ENCODE results near the gene CCPG1.

DNA sequence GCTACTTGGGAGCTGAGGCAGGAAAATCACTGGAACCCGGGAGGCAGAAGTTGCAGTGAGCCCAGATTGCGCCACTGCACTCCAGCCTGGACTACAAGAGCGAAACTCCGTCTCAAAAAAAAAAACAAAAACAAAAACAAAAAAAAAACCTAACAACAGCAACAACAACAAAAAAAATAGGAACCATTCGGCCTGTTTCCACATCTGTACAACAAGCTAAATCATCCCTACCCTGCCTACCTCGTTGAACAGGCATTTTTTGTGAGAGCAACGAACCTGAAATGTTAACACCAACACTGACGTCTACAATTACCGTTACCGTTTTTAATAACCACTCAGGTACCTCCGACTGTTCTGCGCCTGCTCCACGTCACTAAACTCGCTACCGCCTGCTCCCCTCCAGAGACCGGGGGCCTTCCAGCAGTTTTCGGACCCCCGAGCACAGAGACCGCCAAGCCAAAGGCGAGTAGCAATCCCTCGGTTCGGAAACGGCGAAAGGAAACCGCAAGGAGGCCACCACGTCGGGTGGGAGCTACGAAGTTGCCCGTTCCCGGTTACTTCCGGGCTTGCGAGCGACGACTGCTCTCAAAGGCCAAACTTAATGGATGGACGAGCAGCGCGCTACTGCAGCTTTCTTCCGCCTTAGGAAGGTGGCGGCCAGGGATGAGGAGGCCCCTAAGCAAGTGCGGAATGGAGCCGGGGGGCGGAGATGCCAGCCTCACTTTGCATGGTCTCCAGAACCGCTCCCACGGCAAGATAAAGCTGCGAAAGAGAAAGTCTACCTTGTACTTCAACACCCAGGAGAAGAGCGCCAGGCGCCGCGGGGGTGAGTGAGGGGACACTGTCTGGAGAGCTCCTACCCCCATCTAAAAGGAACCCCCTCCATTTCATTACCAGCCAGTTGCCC, 89.3 kb downstream of the CCPG1 start, which contains the start of the genes PIGB and PIGBOS1:
- TF ChIP-seq, protein P1, sequence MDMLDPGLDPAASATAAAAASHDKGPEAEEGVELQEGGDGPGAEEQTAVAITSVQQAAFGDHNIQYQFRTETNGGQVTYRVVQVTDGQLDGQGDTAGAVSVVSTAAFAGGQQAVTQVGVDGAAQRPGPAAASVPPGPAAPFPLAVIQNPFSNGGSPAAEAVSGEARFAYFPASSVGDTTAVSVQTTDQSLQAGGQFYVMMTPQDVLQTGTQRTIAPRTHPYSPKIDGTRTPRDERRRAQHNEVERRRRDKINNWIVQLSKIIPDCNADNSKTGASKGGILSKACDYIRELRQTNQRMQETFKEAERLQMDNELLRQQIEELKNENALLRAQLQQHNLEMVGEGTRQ (CRISPR knock-in tag; IDR thresholded peaks at IDR 0.05): no peak
- TF ChIP-seq, protein P2, sequence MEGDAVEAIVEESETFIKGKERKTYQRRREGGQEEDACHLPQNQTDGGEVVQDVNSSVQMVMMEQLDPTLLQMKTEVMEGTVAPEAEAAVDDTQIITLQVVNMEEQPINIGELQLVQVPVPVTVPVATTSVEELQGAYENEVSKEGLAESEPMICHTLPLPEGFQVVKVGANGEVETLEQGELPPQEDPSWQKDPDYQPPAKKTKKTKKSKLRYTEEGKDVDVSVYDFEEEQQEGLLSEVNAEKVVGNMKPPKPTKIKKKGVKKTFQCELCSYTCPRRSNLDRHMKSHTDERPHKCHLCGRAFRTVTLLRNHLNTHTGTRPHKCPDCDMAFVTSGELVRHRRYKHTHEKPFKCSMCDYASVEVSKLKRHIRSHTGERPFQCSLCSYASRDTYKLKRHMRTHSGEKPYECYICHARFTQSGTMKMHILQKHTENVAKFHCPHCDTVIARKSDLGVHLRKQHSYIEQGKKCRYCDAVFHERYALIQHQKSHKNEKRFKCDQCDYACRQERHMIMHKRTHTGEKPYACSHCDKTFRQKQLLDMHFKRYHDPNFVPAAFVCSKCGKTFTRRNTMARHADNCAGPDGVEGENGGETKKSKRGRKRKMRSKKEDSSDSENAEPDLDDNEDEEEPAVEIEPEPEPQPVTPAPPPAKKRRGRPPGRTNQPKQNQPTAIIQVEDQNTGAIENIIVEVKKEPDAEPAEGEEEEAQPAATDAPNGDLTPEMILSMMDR (IDR thresholded peaks at IDR 0.05): no peak
- no peak for TF ChIP-seq NFYB (CRISPR knock-in tag; conservative IDR thresholded peaks at IDR 0.05; ENCODE audit: low read depth)
- TF ChIP-seq, protein P3, sequence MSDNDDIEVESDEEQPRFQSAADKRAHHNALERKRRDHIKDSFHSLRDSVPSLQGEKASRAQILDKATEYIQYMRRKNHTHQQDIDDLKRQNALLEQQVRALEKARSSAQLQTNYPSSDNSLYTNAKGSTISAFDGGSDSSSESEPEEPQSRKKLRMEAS (CRISPR knock-in tag; IDR thresholded peaks at IDR 0.05): peak; percentile 77
- no peak for TF ChIP-seq TP53 (CRISPR knock-in tag; IDR thresholded peaks at IDR 0.05)
